Measurements from ENCODE around the gene NOCT.
"Not testable (repeated sequence)": the region's sequence is repeated elsewhere in the genome, so short reads cannot be mapped to it uniquely, and the experiment has no call there.

The NOCT gene

DNA sequence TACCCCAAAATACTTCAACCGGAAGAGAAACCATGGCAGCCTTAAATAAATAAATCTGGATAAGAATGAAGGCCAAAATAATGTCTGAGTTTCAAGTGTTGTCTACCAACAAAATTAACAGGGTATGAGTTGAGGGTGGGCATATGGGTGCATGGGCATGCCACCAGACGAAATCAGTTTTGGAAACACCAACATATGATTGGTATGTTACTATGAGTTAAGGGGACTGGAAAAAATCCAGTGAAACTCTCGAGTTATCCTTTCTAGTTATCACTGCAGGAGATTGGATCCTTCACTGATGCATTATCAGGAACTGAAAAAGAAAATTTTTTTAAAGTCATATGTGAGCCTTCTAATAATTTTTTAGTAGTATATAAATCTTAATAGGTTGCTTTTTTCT lies 32.4 kb downstream of the NOCT start:
- DNase-seq (ENCODE audit: low read depth in 2 of 2) = no peak

DNA sequence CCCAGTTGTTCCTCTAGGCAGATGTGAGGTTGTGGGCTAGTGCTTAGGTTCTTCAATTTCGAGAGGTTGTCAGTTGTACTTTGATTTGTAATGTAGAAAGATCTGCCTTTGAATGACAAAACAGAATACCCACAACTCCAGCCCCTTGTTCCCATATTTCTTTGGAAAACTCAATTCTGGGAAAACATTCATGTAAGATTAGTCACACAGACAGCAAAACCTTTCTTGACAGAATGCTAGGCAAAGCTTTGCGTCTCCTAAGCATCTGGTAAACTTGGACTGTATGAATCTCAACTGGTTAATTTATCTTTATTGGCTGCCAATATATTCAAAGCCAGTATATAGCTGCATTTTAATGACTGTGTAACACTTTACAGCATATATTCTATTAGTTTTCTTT lies 34.9 kb downstream of the NOCT start:
- peak; percentile 27 to 38 for DNase-seq (ENCODE audit: low read depth in 2 of 2)

DNA sequence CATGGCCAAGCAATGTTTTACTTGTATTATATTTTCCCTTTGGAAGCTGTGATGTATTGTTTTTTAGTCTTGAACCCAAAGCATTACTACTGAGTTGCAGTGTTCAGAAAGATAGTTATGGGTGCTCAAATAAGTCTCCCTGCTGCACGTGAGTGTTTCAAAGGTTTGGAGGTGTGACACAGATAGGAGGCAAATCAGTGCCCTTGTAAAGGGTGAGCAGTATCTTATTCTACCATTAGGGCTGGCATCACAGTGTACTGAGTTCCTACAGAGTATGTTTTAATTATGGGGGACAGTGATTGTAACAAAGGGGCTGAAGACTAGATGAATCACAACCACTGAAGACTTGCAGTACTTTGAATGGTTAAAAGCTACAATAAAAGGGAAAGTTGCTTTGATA lies 38.3 kb downstream of the NOCT start:
- no peak for DNase-seq (ENCODE audit: low read depth in 2 of 2)

DNA sequence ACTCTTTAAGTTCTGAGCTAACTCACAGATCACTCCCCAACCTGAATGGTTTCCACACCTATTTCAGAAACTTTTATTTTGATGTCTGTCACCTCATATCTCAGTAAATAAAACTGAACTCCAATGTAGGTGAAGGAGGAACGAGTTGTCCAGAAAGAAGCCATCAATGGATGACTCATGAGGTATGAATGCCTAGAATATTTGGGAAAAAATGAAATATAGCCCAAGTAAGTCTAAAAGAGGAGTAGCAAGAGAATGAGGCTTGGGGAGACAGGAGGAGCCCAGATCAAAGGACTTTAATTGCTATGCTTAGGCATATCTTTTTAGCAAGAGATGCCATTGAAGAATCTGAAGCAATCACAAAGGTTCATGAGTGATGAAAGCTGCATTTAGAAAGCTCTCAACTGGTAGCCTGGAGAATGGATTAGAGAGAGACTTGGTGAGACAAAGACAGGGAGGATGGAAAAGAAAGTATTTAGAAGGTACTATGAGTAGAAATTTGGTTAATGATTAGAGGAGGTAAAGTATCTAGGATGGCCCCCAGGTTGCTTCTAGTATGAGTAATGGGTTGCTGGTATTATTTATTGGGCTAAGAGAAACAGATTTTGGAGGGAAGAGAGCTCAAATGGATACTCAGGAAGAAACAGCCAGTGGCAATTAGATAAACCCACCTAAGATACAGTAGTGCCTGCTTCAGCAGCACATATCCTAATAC lies 39.4 kb downstream of the NOCT start:
- no peak for DNase-seq (ENCODE audit: low read depth in 2 of 2)

DNA sequence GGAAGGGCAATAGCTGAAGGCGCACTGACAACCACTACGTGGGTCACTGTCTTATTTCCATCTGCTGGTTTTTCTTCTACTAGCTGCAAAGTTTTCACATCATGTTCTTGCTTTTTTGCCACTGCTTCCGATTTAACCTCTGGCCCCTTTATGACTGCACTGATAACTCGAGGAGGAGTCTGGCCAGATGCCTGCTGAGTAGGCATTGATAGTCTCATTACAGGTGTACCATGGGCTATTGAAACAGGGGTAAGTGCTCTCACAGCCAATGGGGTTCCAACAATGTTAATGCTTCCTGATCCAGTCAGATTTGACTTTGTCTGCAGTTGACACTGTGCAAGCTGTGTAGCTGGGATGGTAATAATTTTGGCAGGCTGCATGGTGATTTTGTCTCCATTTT lies 43.4 kb downstream of the NOCT start:
- not testable (repeated sequence) for DNase-seq (ENCODE audit: low read depth in 2 of 2)

DNA sequence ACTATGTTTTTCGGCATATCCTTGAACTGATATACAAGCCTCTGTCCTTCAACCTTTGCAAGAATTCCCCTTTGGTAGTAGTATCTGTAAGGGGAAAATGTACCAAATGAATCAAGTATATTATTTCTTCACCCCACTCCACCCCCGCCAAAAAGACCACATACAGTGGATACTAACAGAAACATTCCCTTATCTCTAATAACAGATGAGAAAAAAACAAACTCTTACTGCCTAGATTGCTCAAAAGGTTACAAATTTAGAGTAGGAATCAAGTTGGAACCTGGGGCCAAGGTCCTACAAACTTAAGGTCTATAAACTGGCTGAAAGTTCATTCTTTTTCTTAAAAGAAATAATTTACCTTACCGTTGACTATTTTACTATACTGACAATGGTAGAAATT lies 45.0 kb downstream of the NOCT start:
- no peak for DNase-seq (ENCODE audit: low read depth in 2 of 2)

DNA sequence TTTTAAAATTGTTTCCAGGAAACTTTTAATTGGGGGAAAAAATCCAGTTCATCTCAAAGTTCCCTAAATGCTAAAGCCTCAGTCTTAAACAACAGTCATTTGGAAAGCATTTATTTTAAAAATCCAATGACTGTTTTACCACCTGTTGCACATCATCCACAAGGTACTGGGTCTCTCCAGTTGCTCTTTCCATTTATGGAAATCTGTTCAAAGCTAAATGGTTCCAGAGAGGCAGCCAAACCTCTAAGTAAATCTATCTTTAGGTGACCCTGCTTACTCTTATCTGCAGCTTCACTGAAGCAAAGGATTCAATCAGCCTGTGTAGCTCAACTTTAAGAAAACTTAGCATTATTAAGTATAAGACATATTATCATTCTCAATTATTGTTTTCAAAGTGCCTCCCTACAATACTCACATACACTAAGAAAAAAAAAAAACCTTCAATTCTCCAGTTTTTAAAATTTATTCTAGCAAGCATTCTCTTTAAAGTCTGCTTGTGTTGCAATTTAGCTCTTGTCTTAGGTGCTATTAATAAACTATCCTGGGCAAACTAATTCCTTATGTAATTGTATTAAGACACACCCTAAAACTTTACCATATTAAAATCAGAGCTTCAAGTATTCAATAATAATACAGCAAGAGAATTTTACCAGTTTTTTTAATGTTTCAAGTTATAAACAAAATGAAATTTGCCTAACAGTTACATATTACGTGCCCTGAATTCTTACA lies 60.6 kb downstream of the NOCT start:
- no peak for DNase-seq (ENCODE audit: low read depth in 2 of 2)

DNA sequence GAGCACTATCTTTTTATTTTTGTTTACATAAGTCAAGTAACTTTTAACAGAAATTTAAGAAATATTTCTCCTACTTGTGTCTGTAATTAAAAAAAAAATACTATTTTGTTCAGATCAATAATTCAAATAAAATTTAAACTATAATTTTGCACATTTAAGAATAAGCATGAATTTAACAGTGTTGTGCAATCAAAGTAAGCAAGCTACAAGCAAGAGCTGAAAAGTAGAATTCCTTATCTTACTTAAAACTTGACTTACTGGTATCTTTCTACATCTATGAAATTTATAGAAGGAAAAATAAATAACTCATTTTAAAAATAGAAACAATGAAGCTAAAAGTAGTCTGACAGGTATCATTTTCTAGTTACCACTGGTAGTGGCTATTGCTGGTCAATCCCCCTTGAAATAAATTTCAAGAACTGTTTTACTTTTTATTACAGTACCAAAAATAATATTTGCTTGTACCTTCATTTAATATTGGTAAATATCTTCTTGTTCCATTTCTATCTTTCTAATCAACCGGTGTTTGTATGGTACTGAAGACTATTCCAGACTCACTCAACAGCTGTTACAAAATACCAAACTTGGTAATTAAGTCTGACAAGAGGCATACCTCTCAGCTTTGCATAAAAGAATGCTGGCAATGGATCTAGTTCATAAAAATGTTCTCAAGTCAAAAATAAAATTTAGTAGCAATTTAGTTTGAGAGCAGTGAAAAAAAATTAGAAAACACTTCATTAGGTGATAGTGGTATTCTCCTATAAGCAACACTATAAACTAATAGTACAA lies 62.2 kb downstream of the NOCT start:
- no peak for DNase-seq (ENCODE audit: low read depth in 2 of 2)

DNA sequence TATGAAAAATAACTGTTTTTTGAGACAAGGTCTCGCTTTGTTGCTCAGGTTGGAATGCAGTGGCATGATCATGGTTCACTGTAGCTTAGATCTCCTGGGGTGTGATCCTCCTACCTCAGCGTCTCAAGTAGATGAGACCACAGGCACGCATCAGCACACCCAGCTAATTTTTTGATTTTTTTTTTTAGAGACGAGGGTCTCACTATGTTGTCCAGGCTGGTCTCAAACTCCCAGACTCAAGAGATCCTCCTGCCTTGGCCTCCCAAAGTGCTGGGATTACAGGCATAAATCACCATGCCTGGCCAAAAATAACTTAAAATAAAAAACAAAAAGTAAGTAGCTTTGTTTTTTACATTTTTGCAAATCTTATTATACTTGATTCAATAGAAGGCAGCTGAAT lies 63.3 kb downstream of the NOCT start:
- DNase-seq (ENCODE audit: low read depth in 2 of 2) = no peak

DNA sequence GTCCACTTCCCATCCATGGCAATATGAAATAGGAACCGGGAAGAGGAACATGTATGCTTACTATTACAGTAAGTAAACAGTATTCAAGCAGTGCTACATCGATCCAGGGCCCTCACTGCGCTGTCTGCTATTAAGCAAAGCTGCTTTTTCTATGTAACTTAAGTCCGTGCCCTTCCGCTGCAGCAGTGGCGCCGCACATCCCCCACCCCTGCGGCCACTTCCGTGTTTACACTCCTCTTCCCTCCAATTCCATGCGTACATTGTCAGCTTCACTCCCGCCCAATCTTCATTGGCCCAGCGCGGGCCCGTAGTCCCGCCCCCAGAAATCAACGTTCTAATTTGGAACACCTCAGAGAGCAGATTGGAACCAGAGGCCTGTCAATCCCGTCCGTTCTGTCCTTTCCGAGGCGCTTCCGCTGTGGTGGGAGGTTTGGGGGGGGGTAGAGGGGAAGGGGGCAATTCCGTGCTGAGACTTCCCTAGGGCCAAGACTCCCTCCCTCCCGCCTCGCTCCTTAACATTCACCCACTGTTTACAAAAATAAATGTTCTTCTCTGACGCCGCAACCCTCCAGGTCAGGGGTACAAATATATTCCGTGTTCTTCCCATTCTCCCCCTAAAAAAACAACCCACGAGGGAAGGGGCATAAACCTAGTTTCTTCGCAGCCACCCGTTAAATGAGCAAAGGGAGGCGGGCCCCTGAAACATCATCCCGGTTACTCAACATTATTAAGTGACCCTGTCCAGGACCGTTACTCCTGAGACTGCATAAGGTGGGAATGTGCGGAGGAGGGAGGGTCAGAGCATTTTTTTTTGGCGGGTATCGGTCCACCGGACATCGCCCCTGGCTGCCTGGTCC lies 67.4 kb downstream of the NOCT start:
- peak; percentile 97 for DNase-seq (ENCODE audit: low read depth in 2 of 2)

DNA sequence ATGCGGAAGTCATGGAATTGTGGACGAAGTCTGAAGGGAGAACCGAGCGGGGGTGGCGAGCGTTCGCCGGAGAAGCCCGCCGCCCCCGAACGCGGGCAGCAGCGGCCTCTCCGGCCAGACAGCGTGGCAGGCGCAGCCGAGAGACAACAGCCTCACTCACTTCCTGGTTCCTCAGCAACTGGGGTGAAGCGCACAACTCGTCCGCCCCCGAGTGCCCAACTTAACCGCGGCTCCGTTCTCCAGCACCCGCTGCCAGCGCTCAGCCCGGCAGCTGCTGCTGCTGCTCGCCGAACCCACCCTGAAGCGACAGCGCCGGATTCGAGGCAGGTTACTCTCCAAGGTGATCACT lies 68.0 kb downstream of the NOCT start:
- peak; percentile 13 to 24 for DNase-seq (ENCODE audit: low read depth in 2 of 2)

DNA sequence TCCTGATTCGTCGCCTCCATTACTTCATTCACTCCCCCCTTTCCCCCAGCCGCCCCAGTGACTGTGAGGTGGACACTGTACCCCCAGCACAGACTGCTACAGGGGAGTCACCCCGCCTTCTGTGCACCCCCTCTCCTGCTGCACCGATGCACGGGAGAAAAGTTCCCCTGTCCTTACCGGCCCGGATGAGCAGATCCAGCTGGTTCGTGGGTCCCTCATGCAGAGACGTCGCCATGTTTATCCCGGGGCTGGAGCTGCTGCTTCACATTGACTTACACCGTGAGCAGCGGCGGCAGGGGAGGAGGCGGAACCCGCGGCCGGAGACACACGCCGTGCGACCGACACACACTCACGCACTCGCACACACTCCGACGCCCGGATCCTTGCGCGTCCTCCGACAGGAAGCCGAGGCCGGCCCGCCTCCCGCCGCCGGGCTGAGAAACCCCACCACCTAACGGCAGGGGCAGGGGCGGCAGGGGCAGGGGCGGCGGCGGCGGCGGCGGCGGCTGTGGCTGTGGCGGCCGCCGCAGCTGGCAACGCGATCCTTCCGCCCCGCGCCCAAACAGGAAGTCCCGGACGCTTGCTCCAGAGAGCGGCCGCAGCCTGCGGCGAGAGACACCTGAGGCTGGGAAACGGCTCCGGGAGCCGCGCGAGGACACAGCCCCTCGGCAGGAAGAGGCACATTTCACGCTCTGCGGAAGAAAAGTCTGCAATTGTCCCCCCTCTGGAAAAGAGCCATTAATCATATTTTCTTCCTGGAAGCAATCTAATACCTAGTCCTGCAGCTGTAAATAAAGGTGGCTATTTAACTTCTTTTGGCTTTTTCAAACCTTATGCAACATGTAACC lies 68.6 kb downstream of the NOCT start:
- DNase-seq (ENCODE audit: low read depth in 2 of 2) = peak; percentile 86 to 88

DNA sequence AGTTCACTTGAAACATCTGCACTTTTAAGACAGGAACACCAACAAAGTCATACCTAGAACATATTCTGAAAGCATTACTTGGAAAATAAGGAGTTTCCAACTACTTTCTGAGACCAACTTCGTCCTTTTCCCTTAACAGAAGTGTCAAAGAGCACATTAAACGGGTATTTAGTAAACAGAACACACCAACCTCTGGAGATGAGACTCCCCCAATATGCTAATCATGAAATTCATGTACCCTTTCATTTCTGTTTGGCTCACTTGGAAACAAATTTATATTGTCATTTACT lies 69.2 kb downstream of the NOCT start:
- DNase-seq (ENCODE audit: low read depth in 2 of 2) = no peak

DNA sequence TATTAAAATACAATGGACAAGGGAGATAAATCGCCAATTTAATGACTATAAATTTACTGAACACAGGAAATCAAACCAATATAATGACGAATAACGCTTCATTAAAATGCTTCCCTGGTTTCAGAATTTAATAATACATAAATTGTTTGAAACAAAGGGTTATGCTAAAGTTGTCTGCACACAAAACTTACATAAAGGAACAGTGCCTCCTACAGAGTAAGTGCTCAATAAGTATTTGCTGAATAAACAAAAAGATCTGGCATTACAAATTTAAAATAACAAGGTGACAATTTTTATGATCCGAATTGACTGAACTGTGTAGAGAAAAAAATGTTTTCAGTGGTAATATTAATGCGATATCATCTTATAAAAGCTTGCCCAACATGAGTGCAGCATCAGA lies 69.6 kb downstream of the NOCT start:
- DNase-seq (ENCODE audit: low read depth in 2 of 2) = no peak

DNA sequence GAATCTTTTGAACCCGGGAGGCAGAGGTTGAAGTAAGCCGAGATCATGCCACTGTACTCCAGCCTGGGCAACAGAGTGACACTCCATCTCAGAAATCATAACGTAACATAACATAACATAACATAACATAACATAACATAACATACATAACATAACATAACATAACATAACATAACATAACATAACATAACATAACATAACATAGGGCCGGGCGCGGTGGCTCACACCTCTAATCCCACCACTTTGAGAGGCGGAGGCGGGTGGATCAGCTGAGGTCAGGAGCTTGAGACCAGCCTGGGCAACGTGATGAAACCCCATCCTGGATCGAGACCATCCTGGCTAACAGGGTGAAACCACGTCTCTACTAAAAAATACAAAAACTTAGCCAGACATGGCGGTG lies 76.7 kb downstream of the NOCT start:
- DNase-seq (ENCODE audit: low read depth in 2 of 2) = no peak

Data from fibroblast of skin of left quadriceps (primary cell).